Small intestine (tissue), 7 donors: ENCODE data around the gene OR2H2. TPM values are rescaled to one million over a fixed set of nuclear protein-coding genes. Genes with fewer than 3 reads are reported as not detected.

Experiments
- DNase-seq, 2 donors: peaks; one replicate each; pipeline versions ENCODE4 v3.0.0 to v3.0.0-alpha.2; 2013
- FAIRE-seq: peaks from 2 replicates; lab custom pipeline; 2012; peaks lifted over from hg19 to GRCh38; lab: Jason Lieb, UNC
- H3K27ac ChIP-seq, 3 donors: one replicate each; pipeline ENCODE4 v1.5.1; 2013; ENCODE audit warnings: low read length in 2 of 3, mild to moderate bottlenecking in 2 of 3, control low read depth in 1 of 3, inconsistent platforms in 1 of 3, low read depth in 1 of 3, moderate library complexity in 1 of 3
- H3K27me3 ChIP-seq, 3 donors: one replicate each; pipeline ENCODE4 v1.6.1; 2013; ENCODE audit warnings: low read length in 3 of 3, inconsistent platforms in 1 of 3; ENCODE audit not compliant: control insufficient read depth in 3 of 3, insufficient read depth in 3 of 3
- H3K36me3 ChIP-seq, 3 donors: one replicate each; pipeline ENCODE4 v1.6.1; 2013; ENCODE audit warnings: low read length in 3 of 3, inconsistent platforms in 1 of 3, low read depth in 1 of 3, mild to moderate bottlenecking in 1 of 3, moderate library complexity in 1 of 3; ENCODE audit not compliant: control insufficient read depth in 3 of 3, insufficient read depth in 2 of 3
- H3K4me1 ChIP-seq, 3 donors: one replicate each; pipeline ENCODE4 v1.6.1; 2013; ENCODE audit warnings: low read length in 2 of 3, inconsistent platforms in 1 of 3, low read depth in 1 of 3, mild to moderate bottlenecking in 1 of 3, moderate library complexity in 1 of 3; ENCODE audit not compliant: control insufficient read depth in 3 of 3, insufficient read depth in 2 of 3
- H3K4me3 ChIP-seq, 3 donors: one replicate each; pipeline ENCODE4 v1.5.1; 2013; ENCODE audit warnings: low read length in 3 of 3, control low read depth in 1 of 3, inconsistent platforms in 1 of 3, low read depth in 1 of 3, mild to moderate bottlenecking in 1 of 3, moderate library complexity in 1 of 3
- H3K9me3 ChIP-seq, 2 donors: one replicate each; pipeline ENCODE4 v1.6.1; 2013; ENCODE audit warnings: low read depth in 1 of 2, low read length in 1 of 2; ENCODE audit not compliant: control insufficient read depth in 2 of 2, insufficient read depth in 1 of 2
- WGBS, 3 donors: extraction: QIAGEN DNeasy Blood & Tissue Kit; methylation state at CpG; one replicate each; pipeline ENCODE4 v1.1.7; 2013; 5-methylcytosine and 5-hydroxymethylcytosine counted together
- polyA plus RNA-seq, 4 donors: library from polyadenylated mRNA; stranded (reverse) in 3 of 4; unstranded in 1 of 4; fragments of 200-250 nt in 3 of 4; fragments of 120-200 nt in 1 of 4; gene quantifications; one replicate each; pipeline versions ENCODE4 v1.2.1 to v1.2.3, GENCODE V29; 2013
- donor health status: healthy with polysubstance abuse.
- donor health status: control.
- donor health status: control.
- donor health status: Bipolar disorder and iron deficiency.
- donor health status: healthy.

OR2H2 gene
- polyA plus RNA-seq, 4 donors, result not detected

GRCh38 chr6:29598172-29598747 is 13.3 kb downstream of the OR2H2 start:
- Histone ChIP-seq H3K27me3 (no peaks in the 10 kb centered on the region), H3K27ac (no peak overlapping the region), H3K4me3 (no peak overlapping the region), H3K9me3 (no peaks in the 10 kb centered on the region), H3K36me3 (peaks cover 0 to under 1% (median 0%) of the 10 kb centered on the region in 3 donors), H3K4me1 (no peaks in the 10 kb centered on the region)
- no peak for DNase-seq
- FAIRE-seq, result no peak
- WGBS, 3 donors, result 20 to 33% (median 27%) methylated on average over 2 of the region's 2 CpGs

GRCh38 chr6:29602564-29603361 is 17.8 kb downstream of the OR2H2 start:
- DNase-seq (no peak), FAIRE-seq (no peak)
- Histone ChIP-seq H3K36me3 (peaks cover 0 to 15% (median 0%) of the 10 kb centered on the region in 3 donors), H3K9me3 (no peaks in the 10 kb centered on the region), H3K27ac (no peak overlapping the region), H3K4me3 (no peak overlapping the region), H3K27me3 (no peaks in the 10 kb centered on the region), H3K4me1 (no peaks in the 10 kb centered on the region)
- 76 to 78% (median 77%) methylated on average over 11 to 12 of the region's 12 CpGs for WGBS, 3 donors

- Histone ChIP-seq H3K4me3 (no peak overlapping the region), H3K27ac (no peak overlapping the region), H3K27me3 (no peaks in the 10 kb centered on the region), H3K9me3 (no peaks in the 10 kb centered on the region), H3K36me3 (peaks cover 0 to 16% (median 0%) of the 10 kb centered on the region in 3 donors), H3K4me1 (no peaks in the 10 kb centered on the region)
- DNase-seq, result no peak
- FAIRE-seq, result no peak
- 84 to 93% (median 90%) methylated on average over 11 of the region's 11 CpGs for WGBS, 3 donors
Measured at GRCh38 chr6:29603456-29603855, 18.5 kb downstream of the OR2H2 start.

- Histone ChIP-seq H3K36me3 (peaks cover 0 to 18% (median 0%) of the 10 kb centered on the region in 3 donors), H3K27ac (no peak overlapping the region), H3K4me3 (no peak overlapping the region), H3K4me1 (no peaks in the 10 kb centered on the region), H3K9me3 (no peaks in the 10 kb centered on the region), H3K27me3 (no peaks in the 10 kb centered on the region)
- 65 to 81% (median 70%) methylated on average over 2 of the region's 2 CpGs for WGBS, 3 donors
- FAIRE-seq (no peak), DNase-seq (no peak)
Measured at GRCh38 chr6:29603930-29604329, 19.0 kb downstream of the OR2H2 start.

GRCh38 chr6:29608131-29608530 is 23.2 kb downstream of the OR2H2 start:
- Histone ChIP-seq H3K4me1 (no peaks in the 10 kb centered on the region), H3K9me3 (no peaks in the 10 kb centered on the region), H3K4me3 (no peak overlapping the region), H3K27me3 (no peaks in the 10 kb centered on the region), H3K36me3 (peaks cover 0 to 21% (median 0%) of the 10 kb centered on the region in 3 donors), H3K27ac (no peak overlapping the region)
- FAIRE-seq (no peak), DNase-seq (no peak)

- Histone ChIP-seq H3K9me3 (no peaks in the 10 kb centered on the region), H3K27ac (no peak overlapping the region), H3K4me3 (no peak overlapping the region), H3K4me1 (no peaks in the 10 kb centered on the region), H3K36me3 (peaks cover 0 to 15% (median 0%) of the 10 kb centered on the region in 3 donors), H3K27me3 (no peaks in the 10 kb centered on the region)
- WGBS, 3 donors, result 77 to 86% (median 82%) methylated on average over 4 of the region's 4 CpGs
- FAIRE-seq (no peak), DNase-seq (no peak)
Measured at GRCh38 chr6:29610540-29610939, 25.6 kb downstream of the OR2H2 start.

- FAIRE-seq (no peak), DNase-seq (no peak)
- Histone ChIP-seq H3K4me1 (no peaks in the 10 kb centered on the region), H3K27me3 (no peaks in the 10 kb centered on the region), H3K9me3 (no peaks in the 10 kb centered on the region), H3K36me3 (peaks cover 0 to 12% (median 0%) of the 10 kb centered on the region in 3 donors), H3K27ac (no peak overlapping the region), H3K4me3 (no peak overlapping the region)
- WGBS, 3 donors, result 88 to 94% (median 91%) methylated on average over 4 of the region's 4 CpGs
Measured at GRCh38 chr6:29611426-29611825, 26.5 kb downstream of the OR2H2 start.

- 90 to 93% (median 91%) methylated on average over 8 of the region's 8 CpGs for WGBS, 3 donors
- no peaks in the 10 kb centered on the region for H3K27me3 ChIP-seq
- DNase-seq (no peak), FAIRE-seq (no peak)
- H3K4me1 ChIP-seq, result no peaks in the 10 kb centered on the region
- no peaks in the 10 kb centered on the region for H3K9me3 ChIP-seq
- H3K4me3 ChIP-seq, result no peak overlapping the region
- H3K27ac ChIP-seq, result no peak overlapping the region
- H3K36me3 ChIP-seq, result peaks cover 0 to 2% (median 0%) of the 10 kb centered on the region in 3 donors
Measured at GRCh38 chr6:29617782-29618554, 33.0 kb downstream of the OR2H2 start.
